ENCODE data around the gene ELF4. TPM values are rescaled to one million over a fixed set of nuclear protein-coding genes. Genes with fewer than 3 reads are reported as not detected.

The ELF4 gene
- total RNA-seq, 1 donor from 2014 or later = not detected

DNA sequence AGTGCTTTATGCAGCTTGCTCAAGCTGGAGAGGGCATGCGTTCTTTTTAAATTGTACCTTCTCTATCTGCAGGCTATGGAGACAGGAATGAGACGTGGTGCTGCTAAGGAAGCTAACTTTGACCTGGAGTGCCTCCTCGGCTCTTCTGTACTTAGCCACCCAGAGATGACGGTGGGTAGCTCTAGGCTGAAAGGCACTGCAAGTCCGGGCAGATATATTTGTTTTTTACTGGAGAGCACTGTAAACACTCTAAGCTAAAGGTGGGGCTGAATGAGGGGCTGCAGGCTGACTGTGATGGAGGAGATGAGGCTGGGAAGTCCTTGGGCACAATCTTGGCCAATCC is 12.1 kb downstream of the ELF4 start:
- Mint-ChIP-seq H3K9me3 (no peaks in the 10 kb centered on the region), H3K27ac (no peak overlapping the region), H3K36me3 (peaks cover 2% of the 10 kb centered on the region)

DNA sequence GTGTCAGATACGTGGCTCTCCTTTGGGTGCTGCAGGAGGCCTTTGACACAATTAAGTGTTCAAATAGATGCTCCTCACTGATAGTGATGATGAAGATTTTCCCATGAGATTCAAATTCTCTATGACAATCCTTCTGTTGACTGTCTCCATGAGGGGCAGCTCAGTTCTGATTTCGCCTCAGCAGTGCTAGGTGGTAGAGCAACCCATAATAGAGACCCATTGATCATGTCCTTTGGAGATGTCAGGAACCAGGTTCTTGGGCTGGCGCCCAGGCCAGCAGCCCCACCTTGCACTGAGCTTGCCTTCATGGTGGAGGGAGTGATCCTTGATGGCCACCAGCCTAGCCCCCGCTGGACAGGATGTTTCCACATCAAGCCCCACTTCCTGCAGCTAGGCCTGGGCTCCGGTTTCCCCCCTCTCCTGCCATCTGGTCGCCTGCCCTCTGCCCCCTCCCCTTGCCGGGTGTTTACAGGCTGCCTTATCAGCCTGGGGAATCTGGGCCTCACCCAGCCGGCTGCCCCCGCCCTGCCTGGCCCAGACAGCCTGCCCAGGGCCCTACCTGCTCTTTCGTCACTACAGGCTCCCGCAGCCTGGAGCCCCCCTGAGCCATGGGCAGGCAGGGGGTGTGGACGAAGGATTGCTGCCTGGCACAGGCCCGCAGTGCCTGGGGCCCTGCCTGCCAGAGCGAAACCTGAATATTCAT is 12.6 kb downstream of the ELF4 start:
- Histone ChIP-seq H3K36me3 (no peaks in the 10 kb centered on the region), H3F3A (ENCODE audit: low read depth) (no peaks in the 10 kb centered on the region), H2AFZ (replicated peaks) (no peak overlapping the region), H3K79me2 (ENCODE audit: low read depth) (no peaks in the 10 kb centered on the region), H3K4me1 (no peaks in the 10 kb centered on the region), H3K4me2 (no peak overlapping the region), H3K4me3 (no peak overlapping the region), H3K9ac (no peak overlapping the region), H3K9me3 (ENCODE audit: low read depth) (no peaks in the 10 kb centered on the region), H3K27ac (no peak overlapping the region), H4K20me1 (ENCODE audit: low read depth) (no peaks in the 10 kb centered on the region), H3K27me3 (no peaks in the 10 kb centered on the region)
- Mint-ChIP-seq H3K27me3 (ENCODE audit: insufficient read depth, low read depth) (peaks cover 7% of the 10 kb centered on the region), H3K4me1 (no peaks in the 10 kb centered on the region), H3K9me3 (no peaks in the 10 kb centered on the region), H3K4me3 (no peak overlapping the region), H3K36me3 (peaks cover 2% of the 10 kb centered on the region), H3K27ac (no peak overlapping the region)
- no peak for DNase-seq (ENCODE audit: low spot score)
- TF ChIP-seq EZH2phosphoT487 (IDR thresholded peaks at IDR 0.05) = no peak
- no peak for TF ChIP-seq EZH2 (IDR thresholded peaks at IDR 0.05)
- TF ChIP-seq, protein P1, sequence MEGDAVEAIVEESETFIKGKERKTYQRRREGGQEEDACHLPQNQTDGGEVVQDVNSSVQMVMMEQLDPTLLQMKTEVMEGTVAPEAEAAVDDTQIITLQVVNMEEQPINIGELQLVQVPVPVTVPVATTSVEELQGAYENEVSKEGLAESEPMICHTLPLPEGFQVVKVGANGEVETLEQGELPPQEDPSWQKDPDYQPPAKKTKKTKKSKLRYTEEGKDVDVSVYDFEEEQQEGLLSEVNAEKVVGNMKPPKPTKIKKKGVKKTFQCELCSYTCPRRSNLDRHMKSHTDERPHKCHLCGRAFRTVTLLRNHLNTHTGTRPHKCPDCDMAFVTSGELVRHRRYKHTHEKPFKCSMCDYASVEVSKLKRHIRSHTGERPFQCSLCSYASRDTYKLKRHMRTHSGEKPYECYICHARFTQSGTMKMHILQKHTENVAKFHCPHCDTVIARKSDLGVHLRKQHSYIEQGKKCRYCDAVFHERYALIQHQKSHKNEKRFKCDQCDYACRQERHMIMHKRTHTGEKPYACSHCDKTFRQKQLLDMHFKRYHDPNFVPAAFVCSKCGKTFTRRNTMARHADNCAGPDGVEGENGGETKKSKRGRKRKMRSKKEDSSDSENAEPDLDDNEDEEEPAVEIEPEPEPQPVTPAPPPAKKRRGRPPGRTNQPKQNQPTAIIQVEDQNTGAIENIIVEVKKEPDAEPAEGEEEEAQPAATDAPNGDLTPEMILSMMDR (IDR thresholded peaks at IDR 0.05) = no peak

More for the DNA sequence above, 12.1 kb downstream of the ELF4 start:
- TF ChIP-seq EZH2 (IDR thresholded peaks at IDR 0.05) = no peak
- no peak for TF ChIP-seq EZH2phosphoT487 (IDR thresholded peaks at IDR 0.05)
- TF ChIP-seq, protein P1 (IDR thresholded peaks at IDR 0.05) = no peak
- Histone ChIP-seq H3K9me3 (ENCODE audit: low read depth) (no peaks in the 10 kb centered on the region), H3K9ac (no peak overlapping the region), H3K4me2 (no peak overlapping the region), H3K4me3 (no peak overlapping the region), H3F3A (ENCODE audit: low read depth) (no peaks in the 10 kb centered on the region), H3K4me1 (peaks cover 3% of the 10 kb centered on the region), H3K27ac (no peak overlapping the region), H2AFZ (replicated peaks) (no peak overlapping the region), H3K27me3 (no peaks in the 10 kb centered on the region), H3K36me3 (no peaks in the 10 kb centered on the region), H4K20me1 (ENCODE audit: low read depth) (no peaks in the 10 kb centered on the region), H3K79me2 (ENCODE audit: low read depth) (no peaks in the 10 kb centered on the region)
- Mint-ChIP-seq H3K27me3 (ENCODE audit: insufficient read depth, low read depth) (peaks cover 7% of the 10 kb centered on the region), H3K4me1 (peaks cover 2% of the 10 kb centered on the region), H3K4me3 (no peak overlapping the region)
- no peak for DNase-seq (ENCODE audit: low spot score)

GRCh38 chrX:130095249-130096030 is 14.9 kb downstream of the ELF4 start:
- Mint-ChIP-seq H3K27me3 (ENCODE audit: insufficient read depth, low read depth) (peaks cover 5% of the 10 kb centered on the region), H3K27ac (no peak overlapping the region), H3K4me3 (no peak overlapping the region), H3K9me3 (no peaks in the 10 kb centered on the region), H3K4me1 (no peaks in the 10 kb centered on the region), H3K36me3 (no peaks in the 10 kb centered on the region)
- Histone ChIP-seq H3K27me3 (no peaks in the 10 kb centered on the region), H4K20me1 (ENCODE audit: low read depth) (no peaks in the 10 kb centered on the region), H3F3A (ENCODE audit: low read depth) (no peaks in the 10 kb centered on the region), H3K27ac (no peak overlapping the region), H2AFZ (replicated peaks) (no peak overlapping the region), H3K9ac (no peak overlapping the region), H3K4me1 (no peaks in the 10 kb centered on the region), H3K4me3 (no peak overlapping the region), H3K79me2 (ENCODE audit: low read depth) (no peaks in the 10 kb centered on the region), H3K4me2 (no peak overlapping the region), H3K36me3 (no peaks in the 10 kb centered on the region), H3K9me3 (ENCODE audit: low read depth) (no peaks in the 10 kb centered on the region)
- TF ChIP-seq EZH2phosphoT487 (IDR thresholded peaks at IDR 0.05) = no peak
- no peak for TF ChIP-seq EZH2 (IDR thresholded peaks at IDR 0.05)
- TF ChIP-seq, protein P1 (IDR thresholded peaks at IDR 0.05) = no peak
- DNase-seq (ENCODE audit: low spot score) = no peak
